ENCODE measurements around the gene SLC31A1.
"Not testable (repeated sequence)": the region's sequence is repeated elsewhere in the genome, so short reads cannot be mapped to it uniquely, and the experiment has no call there.

Gene SLC31A1

GRCh38 chr9:113267911-113268566 lies 46.7 kb downstream of the SLC31A1 start:
- no peak for DNase-seq

GRCh38 chr9:113269355-113269754 lies 48.0 kb downstream of the SLC31A1 start:
- DNase-seq: no peak

GRCh38 chr9:113269871-113270270 lies 48.5 kb downstream of the SLC31A1 start:
- DNase-seq: no peak

GRCh38 chr9:113274474-113275156 lies 53.3 kb downstream of the SLC31A1 start:
- DNase-seq: peak; percentile 84

- DNase-seq: peak; percentile 99
These were observed 54.1 kb downstream of the SLC31A1 start, which contains the start of the genes CDC26 and PRPF4 for GRCh38 chr9:113275157-113276131. Gene CDC26, minus strand, starts transcription at chr9:113275572. Its CDS starts 3,065 bp downstream, at chr9:113272507. Gene PRPF4, plus strand, starts transcription at chr9:113275658. Its CDS starts 86 bp downstream, at chr9:113275744.

GRCh38 chr9:113278840-113279239 lies 57.5 kb downstream of the SLC31A1 start:
- DNase-seq: no peak

- no peak for DNase-seq
These were observed 60.0 kb downstream of the SLC31A1 start for GRCh38 chr9:113281356-113281755.

- DNase-seq: no peak
These were observed 67.7 kb downstream of the SLC31A1 start for GRCh38 chr9:113289091-113289490.

GRCh38 chr9:113290052-113290607 lies 68.8 kb downstream of the SLC31A1 start:
- no peak for DNase-seq

GRCh38 chr9:113293285-113293878 lies 72.0 kb downstream of the SLC31A1 start:
- DNase-seq: no peak

GRCh38 chr9:113296247-113296646 lies 74.9 kb downstream of the SLC31A1 start:
- DNase-seq: not testable (repeated sequence)

- DNase-seq: no peak
These were observed 75.6 kb downstream of the SLC31A1 start for GRCh38 chr9:113296796-113297558.

GRCh38 chr9:113298311-113298710 lies 77.0 kb downstream of the SLC31A1 start:
- DNase-seq: no peak

GRCh38 chr9:113298924-113299770 lies 77.8 kb downstream of the SLC31A1 start:
- no peak for DNase-seq

- DNase-seq: peak; percentile 71
These were observed 78.5 kb downstream of the SLC31A1 start for GRCh38 chr9:113299800-113300292.

- no peak for DNase-seq
These were observed 80.2 kb downstream of the SLC31A1 start for GRCh38 chr9:113301548-113301947.

- DNase-seq: no peak
These were observed 81.6 kb downstream of the SLC31A1 start, which contains the start of gene RNF183 for GRCh38 chr9:113302792-113303418. Gene RNF183, minus strand, starts transcription at chr9:113303376. Its CDS starts 5,192 bp downstream, at chr9:113298184.

- no peak for DNase-seq
These were observed 85.2 kb downstream of the SLC31A1 start for GRCh38 chr9:113306566-113306965.

GRCh38 chr9:113307396-113307975 lies 86.1 kb downstream of the SLC31A1 start:
- DNase-seq: no peak

Data from suppressor macrophage treated with lipopolysaccharide for 4 hours (primary cell).